Endothelial cell of umbilical vein (primary cell): ENCODE data around the gene DCUN1D2. TPM values are rescaled to one million over a fixed set of nuclear protein-coding genes. Genes with fewer than 3 reads are reported as not detected.

ENCODE experiments used
- BruUV-seq: library from RNA; stranded (reverse); fragments of 400-500 nt; replicated peaks from 2 replicates; lab custom pipeline; 2021; lab: Mats Ljungman, UMichigan
- CTCF ChIA-PET: fragments of 300-600, 350-600 bp; sonication (Branson Sonifier 250); formaldehyde crosslinking; loops from one replicate; lab custom pipeline; 2021; ENCODE audit warnings: antibody characterized with exemption, inconsistent platforms; lab: Charles Lee
- POLR2A ChIA-PET: fragments of 300-600, 350-600 bp; sonication (Branson Sonifier 250); formaldehyde crosslinking; loops from one replicate; lab custom pipeline; 2021; ENCODE audit warnings: antibody characterized with exemption, inconsistent platforms; lab: Charles Lee
- DNase-seq: peaks from one replicate; pipeline ENCODE4 v3.0.0-alpha.2; 2011; ENCODE audit warnings: low read depth, low spot score
- FAIRE-seq: peaks from 2 replicates; lab custom pipeline; 2011; peaks lifted over from hg19 to GRCh38; lab: Jason Lieb, UNC
- H2AFZ ChIP-seq: 2 replicates; pipeline ENCODE4 v1.6.0; 2012; ENCODE audit warnings: low read depth, low read length, control low read depth, inconsistent platforms
- H3K27ac ChIP-seq: 2 replicates; pipeline ENCODE4 v1.5.1; 2011; ENCODE audit warnings: low read depth, mild to moderate bottlenecking, control low read depth, low read length, moderate library complexity; ENCODE audit not compliant: insufficient read depth
- H3K27me3 ChIP-seq, 2 experiments: 2 replicates each; pipeline versions ENCODE4 v1.6.0 to v1.6.1; 2011; ENCODE audit warnings: low read length in 2 of 2, mixed read lengths in 1 of 2; ENCODE audit not compliant: control insufficient read depth in 2 of 2, insufficient read depth in 2 of 2
- H3K36me3 ChIP-seq, 2 experiments: 2 replicates in 1 of 2; 3 replicates in 1 of 2; pipeline ENCODE4 v1.5.1; 2011; ENCODE audit warnings: low read length in 2 of 2, mild to moderate bottlenecking in 1 of 2, moderate library complexity in 1 of 2; ENCODE audit not compliant: control insufficient read depth in 2 of 2, insufficient read depth in 2 of 2; ENCODE audit errors: extremely low read depth in 1 of 2
- H3K4me1 ChIP-seq: 3 replicates; pipeline ENCODE4 v1.5.1; 2011; ENCODE audit warnings: mild to moderate bottlenecking, low read length; ENCODE audit not compliant: control insufficient read depth, insufficient read depth; ENCODE audit errors: extremely low read depth
- H3K4me2 ChIP-seq: 2 replicates; pipeline ENCODE4 v1.6.1; 2011; ENCODE audit warnings: low read length, control low read depth, mixed read lengths; ENCODE audit not compliant: insufficient read depth
- H3K4me3 ChIP-seq, 3 experiments: fragments of 200-600 bp in 1 of 3; sonication (generic), shearing (Covaris generic) in 1 of 3; replicated peaks in 1 of 3; 2 replicates each; pipeline ENCODE4 v1.5.1; 2011 to 2016; ENCODE audit warnings: control low read depth in 3 of 3, low read length in 3 of 3, mild to moderate bottlenecking in 2 of 3, inconsistent platforms in 1 of 3, low read depth in 1 of 3, moderate library complexity in 1 of 3; ENCODE audit not compliant: insufficient read depth in 1 of 3
- H3K79me2 ChIP-seq: 2 replicates; pipeline ENCODE4 v1.6.0; 2012; ENCODE audit warnings: low read length, inconsistent platforms; ENCODE audit not compliant: control insufficient read depth, insufficient read depth
- H3K9ac ChIP-seq: replicated peaks from 2 replicates; pipeline ENCODE3; 2011; ENCODE audit warnings: low read length, control low read depth; ENCODE audit not compliant: insufficient read depth; ENCODE audit errors: extremely low read depth
- H3K9me1 ChIP-seq: replicated peaks from 3 replicates; pipeline ENCODE4 v1.6.0; 2011; ENCODE audit warnings: mild to moderate bottlenecking, low read length; ENCODE audit not compliant: control insufficient read depth, insufficient read depth; ENCODE audit errors: extremely low read depth
- H3K9me3 ChIP-seq: replicated peaks from 2 replicates; pipeline ENCODE4 v1.5.1; 2012; ENCODE audit warnings: low read length, inconsistent platforms; ENCODE audit not compliant: control insufficient read depth, insufficient read depth
- H4K20me1 ChIP-seq: replicated peaks from 2 replicates; pipeline ENCODE3; 2011; ENCODE audit warnings: mild to moderate bottlenecking, low read length; ENCODE audit not compliant: control insufficient read depth, insufficient read depth; ENCODE audit errors: extremely low read depth
- EZH2 ChIP-seq: IDR thresholded peaks from 2 replicates; pipeline ENCODE4 v1.6.1; 2012; ENCODE audit warnings: borderline replicate concordance, low read depth, mild to moderate bottlenecking, moderate library complexity, low read length, inconsistent platforms; ENCODE audit not compliant: severe bottlenecking
- FOS ChIP-seq: IDR thresholded peaks from 2 replicates; pipeline ENCODE4 v1.6.1; 2011; ENCODE audit warnings: mild to moderate bottlenecking, low read length, moderate library complexity, borderline replicate concordance; ENCODE audit not compliant: insufficient read depth
- GATA2 ChIP-seq: IDR thresholded peaks from 2 replicates; pipeline ENCODE4 v1.7.0; 2011; ENCODE audit warnings: low read depth, mild to moderate bottlenecking, moderate library complexity, mixed read lengths, low read length; ENCODE audit not compliant: insufficient read length, insufficient read depth
- JUN ChIP-seq: IDR thresholded peaks from 2 replicates; pipeline ENCODE4 v1.6.1; 2011; ENCODE audit warnings: borderline replicate concordance, low read depth; ENCODE audit not compliant: insufficient read length, insufficient read depth
- MYC ChIP-seq: IDR thresholded peaks from one replicate; pipeline ENCODE4 v1.6.1; 2011; ENCODE audit warnings: mild to moderate bottlenecking, low read depth, low read length
- POLR2A ChIP-seq: IDR thresholded peaks from 2 replicates; pipeline ENCODE4 v1.6.1; 2012; ENCODE audit warnings: low read depth, mild to moderate bottlenecking, control low read depth, low read length
- POLR2AphosphoS5 ChIP-seq: IDR thresholded peaks from 2 replicates; pipeline ENCODE4 v1.6.1; 2012; ENCODE audit warnings: low read depth, mild to moderate bottlenecking, control low read depth, low read length, moderate library complexity; ENCODE audit not compliant: insufficient read depth
- dilution Hi-C: fragments of 300-500 bp; cut with MboI; formaldehyde crosslinking; loops from one replicate; pipeline ENCODE4 v1.15.0; 2019; ENCODE audit warnings: low sequenced_read_pairs; ENCODE audit not compliant: extremely low pct_ligation_motif_present
- intact Hi-C: fragments of 100-400 bp; cut with micrococcal nuclease; formaldehyde crosslinking; loops from one replicate; pipeline ENCODE4 v1.10.0; 2022
- polyA plus RNA-seq, 4 experiments: library from polyadenylated mRNA; depleted of rRNA in 3 of 4; stranded (reverse) in 3 of 4; unstranded in 1 of 4; fragments of >200 nt; gene quantifications; 2 replicates each; pipeline versions ENCODE4 v1.2.1 to v1.2.3, GENCODE V29; 2011 to 2012; ENCODE audit warnings: missing spikeins in 1 of 4
- total RNA-seq: library from RNA; stranded (reverse); gene quantifications from 2 replicates; pipeline ENCODE4 v1.2.3, GENCODE V29; 2021
- TF ChIP-seq, protein P1 (sequence below): IDR thresholded peaks from 2 replicates; pipeline ENCODE4 v1.6.1; 2011; ENCODE audit not compliant: insufficient read depth, insufficient read length
- TF ChIP-seq, protein P2 (sequence below), 2 donors: IDR thresholded peaks; 1 replicate in 1 of 2; 2 replicates in 1 of 2; pipeline ENCODE4 v1.5.1; 2011; ENCODE audit warnings: low read length in 2 of 2, mild to moderate bottlenecking in 2 of 2, moderate library complexity in 2 of 2, control low read depth in 1 of 2, inconsistent platforms in 1 of 2, low read depth in 1 of 2; ENCODE audit not compliant: insufficient read depth in 1 of 2; ENCODE audit errors: extremely low read depth in 1 of 2

DCUN1D2 gene
- total and polyA plus RNA-seq, 2 donors (not counting 3 experiments of a cell fraction or from before 2014, with no cell fraction given): 10.5 to 24.9 TPM

DNA sequence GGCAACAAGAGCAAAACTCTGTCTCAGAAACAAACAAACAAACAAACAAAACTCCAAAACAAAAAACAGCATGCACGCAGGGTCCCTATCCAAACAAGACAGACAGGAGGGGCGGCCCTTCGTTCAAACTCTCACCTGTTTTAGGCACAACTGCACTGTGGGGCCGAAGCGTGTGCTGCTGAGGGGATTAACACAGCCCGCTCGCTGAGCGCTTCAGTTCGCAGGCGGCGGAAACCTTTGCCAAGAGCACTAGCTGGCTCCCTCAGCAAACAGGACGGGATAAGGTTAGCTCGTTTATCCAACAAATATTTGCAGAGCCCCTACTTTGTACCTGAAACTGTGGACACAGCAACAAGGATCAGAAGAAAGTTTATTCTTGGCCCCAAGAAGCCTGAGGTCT is 35.6 kb downstream of the DCUN1D2 start:
- Histone ChIP-seq H3K9me1 (no peaks in the 10 kb centered on the region), H3K36me3 (peaks cover 3 to 14% of the 10 kb centered on the region in 2 experiments), H3K27me3 (no peaks in the 10 kb centered on the region), H3K9me3 (no peaks in the 10 kb centered on the region), H3K4me3 (no peak overlapping the region), H3K4me2 (no peak overlapping the region), H2AFZ (no peak overlapping the region), H3K27ac (no peak overlapping the region), H3K4me1 (no peaks in the 10 kb centered on the region), H3K79me2 (no peaks in the 10 kb centered on the region), H4K20me1 (no peaks in the 10 kb centered on the region), H3K9ac (no peak overlapping the region)
- FAIRE-seq: no peak
- no TSS peak for BruUV-seq
- ChIA-PET CTCF (interaction anchor here (2.0 kb wide), 1 partner anchor 107 kb away, joined by 7 read pairs; no protein-coding TSS in a partner anchor), POLR2A (no interaction called here)
- no peak for DNase-seq
- TF ChIP-seq EZH2: no peak
- no peak for TF ChIP-seq GATA2
- TF ChIP-seq, protein P1, sequence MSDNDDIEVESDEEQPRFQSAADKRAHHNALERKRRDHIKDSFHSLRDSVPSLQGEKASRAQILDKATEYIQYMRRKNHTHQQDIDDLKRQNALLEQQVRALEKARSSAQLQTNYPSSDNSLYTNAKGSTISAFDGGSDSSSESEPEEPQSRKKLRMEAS: no peak
- TF ChIP-seq FOS: no peak
- TF ChIP-seq, protein P2, sequence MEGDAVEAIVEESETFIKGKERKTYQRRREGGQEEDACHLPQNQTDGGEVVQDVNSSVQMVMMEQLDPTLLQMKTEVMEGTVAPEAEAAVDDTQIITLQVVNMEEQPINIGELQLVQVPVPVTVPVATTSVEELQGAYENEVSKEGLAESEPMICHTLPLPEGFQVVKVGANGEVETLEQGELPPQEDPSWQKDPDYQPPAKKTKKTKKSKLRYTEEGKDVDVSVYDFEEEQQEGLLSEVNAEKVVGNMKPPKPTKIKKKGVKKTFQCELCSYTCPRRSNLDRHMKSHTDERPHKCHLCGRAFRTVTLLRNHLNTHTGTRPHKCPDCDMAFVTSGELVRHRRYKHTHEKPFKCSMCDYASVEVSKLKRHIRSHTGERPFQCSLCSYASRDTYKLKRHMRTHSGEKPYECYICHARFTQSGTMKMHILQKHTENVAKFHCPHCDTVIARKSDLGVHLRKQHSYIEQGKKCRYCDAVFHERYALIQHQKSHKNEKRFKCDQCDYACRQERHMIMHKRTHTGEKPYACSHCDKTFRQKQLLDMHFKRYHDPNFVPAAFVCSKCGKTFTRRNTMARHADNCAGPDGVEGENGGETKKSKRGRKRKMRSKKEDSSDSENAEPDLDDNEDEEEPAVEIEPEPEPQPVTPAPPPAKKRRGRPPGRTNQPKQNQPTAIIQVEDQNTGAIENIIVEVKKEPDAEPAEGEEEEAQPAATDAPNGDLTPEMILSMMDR (IDR thresholded peaks at IDR 0.05; ENCODE audit: extremely low read depth in 1 of 2, insufficient read depth in 1 of 2, low read depth in 1 of 2, low read length in 2 of 2): no peak
- no peak for TF ChIP-seq MYC
- no peak for TF ChIP-seq JUN
- TF ChIP-seq POLR2AphosphoS5: no peak
- TF ChIP-seq POLR2A: no peak
- intact Hi-C loops: no loop called here
- dilution Hi-C loops: no loop called here
